HG03159 (cell line): Measurements from ENCODE around the gene ZNRD2.

Experiments
- ATAC-seq: cut with Tn5 transposase; IDR thresholded peaks from one replicate; pipeline ENCODE4 v1.9.1; 2021; ENCODE audit warnings: mild to moderate bottlenecking, moderate library complexity; ENCODE audit not compliant: unreplicated experiment

The ZNRD2 gene

GRCh38 chr11:65586247-65586630 is 16.0 kb downstream of the ZNRD2 start:
- no peak for ATAC-seq

GRCh38 chr11:65586676-65587075 is 16.4 kb downstream of the ZNRD2 start:
- no peak for ATAC-seq

- ATAC-seq: peak; percentile 74
Observed at GRCh38 chr11:65588199-65589054, 18.1 kb downstream of the ZNRD2 start.

- no peak for ATAC-seq
Observed at GRCh38 chr11:65589444-65590239, 19.4 kb downstream of the ZNRD2 start.

GRCh38 chr11:65590240-65590738 is 20.0 kb downstream of the ZNRD2 start:
- ATAC-seq: no peak

GRCh38 chr11:65591939-65592857 is 21.9 kb downstream of the ZNRD2 start:
- no peak for ATAC-seq

GRCh38 chr11:65592858-65593517 is 22.7 kb downstream of the ZNRD2 start:
- no peak for ATAC-seq

- ATAC-seq: no peak
Observed at GRCh38 chr11:65593518-65594414, 23.5 kb downstream of the ZNRD2 start.

- ATAC-seq: no peak
Observed at GRCh38 chr11:65595131-65595530, 24.9 kb downstream of the ZNRD2 start.

GRCh38 chr11:65595543-65596281 is 25.4 kb downstream of the ZNRD2 start, which contains the start of gene KCNK7:
KCNK7 (minus strand) TSS chr11:65595800; CDS start chr11:65595772, 28 bp downstream.
- ATAC-seq: no peak

- ATAC-seq: no peak
Observed at GRCh38 chr11:65596520-65596919, 26.2 kb downstream of the ZNRD2 start.

- no peak for ATAC-seq
Observed at GRCh38 chr11:65598258-65598699, 28.0 kb downstream of the ZNRD2 start.

- no peak for ATAC-seq
Observed at GRCh38 chr11:65599216-65599954, 29.1 kb downstream of the ZNRD2 start.

- no peak for ATAC-seq
Observed at GRCh38 chr11:65599955-65600246, 29.6 kb downstream of the ZNRD2 start.

GRCh38 chr11:65604258-65604657 is 34.0 kb downstream of the ZNRD2 start:
- ATAC-seq: no peak

GRCh38 chr11:65606876-65607613 is 36.8 kb downstream of the ZNRD2 start:
- no peak for ATAC-seq
